ENCODE data around the gene CDK5RAP2. TPM values are rescaled to one million over a fixed set of nuclear protein-coding genes. Genes with fewer than 3 reads are reported as not detected.

CDK5RAP2 gene
- total RNA-seq, 2 experiments from 2014 or later, result 76.0 to 81.6 TPM

- Histone ChIP-seq H3K4me1 (ENCODE audit: insufficient read depth, low read length, poor library complexity, severe bottlenecking) (no peaks in the 10 kb centered on the region), H3K36me3 (ENCODE audit: insufficient read depth, low read length) (peaks cover 91% of the 10 kb centered on the region), H3K9me3 (ENCODE audit: low read length) (no peaks in the 10 kb centered on the region), H4K20me1 (ENCODE audit: insufficient read depth, low read length) (no peaks in the 10 kb centered on the region), H3K4me3 (ENCODE audit: low read depth, low read length, poor library complexity, severe bottlenecking) (no peak overlapping the region), H2AFZ (ENCODE audit: low read length) (no peak overlapping the region), H3K27ac (ENCODE audit: low read depth, low read length, poor library complexity, severe bottlenecking) (no peak overlapping the region), H3K9me2 (ENCODE audit: insufficient read depth, low read length) (no peaks in the 10 kb centered on the region), H3K79me2 (ENCODE audit: insufficient read depth, low read depth, low read length) (no peaks in the 10 kb centered on the region), H3K4me2 (ENCODE audit: low read length) (no peak overlapping the region)
- TF ChIP-seq EZH2phosphoT487 (IDR thresholded peaks at IDR 0.05; ENCODE audit: borderline replicate concordance, low read depth, low read length) (no peak), CTCF (conservative IDR thresholded peaks at IDR 0.05; ENCODE audit: low read length) (no peak)
- no peak for DNase-seq (ENCODE audit: low spot score)
- ChIA-PET CTCF (ENCODE audit: unreplicated experiment) (no interaction called here), POLR2A (interaction anchor here (0.7 to 0.9 kb wide), 2 partner anchors 53 to 185 kb away, joined by 3 read pairs; no protein-coding TSS in a partner anchor)
- intact Hi-C loops (cut with micrococcal nuclease; ENCODE audit: unreplicated experiment), result no loop called here
- no TSS peak for BruUV-seq (replicated peaks)
Observed at GRCh38 chr9:120482424-120483186, 97.4 kb downstream of the CDK5RAP2 start.

GRCh38 chr9:120481846-120482245 lies 98.1 kb downstream of the CDK5RAP2 start:
- CTCF ChIA-PET (ENCODE audit: unreplicated experiment), result no interaction called here
- intact Hi-C loops (cut with micrococcal nuclease; ENCODE audit: unreplicated experiment), result no loop called here
- no peak overlapping the region for H3K4me2 ChIP-seq (ENCODE audit: low read length)

More at GRCh38 chr9:120481846-120482245, 98.1 kb downstream of the CDK5RAP2 start:
- TF ChIP-seq EZH2phosphoT487 (IDR thresholded peaks at IDR 0.05; ENCODE audit: borderline replicate concordance, low read depth, low read length) (no peak), CTCF (conservative IDR thresholded peaks at IDR 0.05; ENCODE audit: low read length) (no peak)
- POLR2A ChIA-PET, result interaction anchor here (0.7 to 0.9 kb wide), 2 partner anchors 54 to 184 kb away, joined by 3 read pairs; no protein-coding TSS in a partner anchor
- peaks cover 91% of the 10 kb centered on the region for H3K36me3 ChIP-seq (ENCODE audit: insufficient read depth, low read length)
- no peaks in the 10 kb centered on the region for H3K4me1 ChIP-seq (ENCODE audit: insufficient read depth, low read length, poor library complexity, severe bottlenecking)
- H4K20me1 ChIP-seq (ENCODE audit: insufficient read depth, low read length), result no peaks in the 10 kb centered on the region
- H3K9me2 ChIP-seq (ENCODE audit: insufficient read depth, low read length), result no peaks in the 10 kb centered on the region
- no peak overlapping the region for H3K27ac ChIP-seq (ENCODE audit: low read depth, low read length, poor library complexity, severe bottlenecking)
- no peak overlapping the region for H3K4me3 ChIP-seq (ENCODE audit: low read depth, low read length, poor library complexity, severe bottlenecking)
- H3K79me2 ChIP-seq (ENCODE audit: insufficient read depth, low read depth, low read length), result no peaks in the 10 kb centered on the region
- no TSS peak for BruUV-seq (replicated peaks)
- no peaks in the 10 kb centered on the region for H3K9me3 ChIP-seq (ENCODE audit: low read length)
- DNase-seq (ENCODE audit: low spot score), result no peak
- no peak overlapping the region for H2AFZ ChIP-seq (ENCODE audit: low read length)

All from OCI-LY7 (cell line).